NAMALWA (cell line): ENCODE results near the gene CCDC74B.
"Not testable (repeated sequence)": the region's sequence is repeated elsewhere in the genome, so short reads cannot be mapped to it uniquely, and the experiment has no call there.

Experiments
- DNase-seq: peaks from one replicate; pipeline ENCODE4 v3.0.0-alpha.2; 2015; ENCODE audit warnings: low spot score

CCDC74B gene

DNA sequence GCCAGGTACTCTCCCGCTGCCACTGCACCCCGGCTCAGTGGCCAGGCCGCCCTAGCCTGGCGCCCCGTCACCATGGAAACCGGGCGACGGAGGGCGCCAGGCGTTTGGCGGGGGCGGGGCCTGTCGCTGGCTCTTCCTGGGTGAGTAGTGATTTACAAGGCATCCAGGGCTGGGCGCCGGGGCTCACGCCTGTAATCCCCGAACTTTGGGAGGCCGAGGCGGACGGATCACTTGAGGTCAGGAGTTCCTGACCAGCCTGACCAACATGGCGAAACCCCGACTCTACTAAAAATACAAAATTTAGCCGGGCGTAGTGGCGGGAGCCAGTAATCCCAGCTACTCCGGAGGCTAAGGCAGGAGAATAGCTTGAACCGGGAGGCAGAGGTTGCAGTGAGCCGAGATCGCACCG is at the start of gene CCDC74B:
CCDC74B (minus strand) TSS at position 107 of the 409 bp plus-strand sequence. CDS start 116 bp downstream, outside the sequence.
- DNase-seq: not testable (repeated sequence)

DNA sequence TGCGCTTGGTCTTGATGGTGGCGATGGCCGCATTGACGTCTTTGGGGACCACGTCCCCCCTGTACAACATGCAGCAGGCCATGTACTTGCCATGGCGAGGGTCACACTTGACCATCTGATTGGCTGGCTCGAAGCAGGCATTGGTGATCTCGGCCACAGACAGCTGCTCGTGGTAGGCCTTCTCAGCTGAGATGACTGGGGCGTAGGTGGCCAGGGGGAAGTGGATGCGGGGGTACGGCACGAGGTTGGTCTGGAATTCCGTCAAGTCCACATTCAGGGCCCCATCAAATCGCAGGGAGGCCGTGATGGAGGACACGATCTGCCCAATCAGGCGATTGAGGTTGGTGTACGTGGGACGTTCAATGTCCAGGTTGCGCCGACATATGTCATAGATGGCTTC is 48.9 kb upstream of the CCDC74B start:
- DNase-seq: not testable (repeated sequence)

DNA sequence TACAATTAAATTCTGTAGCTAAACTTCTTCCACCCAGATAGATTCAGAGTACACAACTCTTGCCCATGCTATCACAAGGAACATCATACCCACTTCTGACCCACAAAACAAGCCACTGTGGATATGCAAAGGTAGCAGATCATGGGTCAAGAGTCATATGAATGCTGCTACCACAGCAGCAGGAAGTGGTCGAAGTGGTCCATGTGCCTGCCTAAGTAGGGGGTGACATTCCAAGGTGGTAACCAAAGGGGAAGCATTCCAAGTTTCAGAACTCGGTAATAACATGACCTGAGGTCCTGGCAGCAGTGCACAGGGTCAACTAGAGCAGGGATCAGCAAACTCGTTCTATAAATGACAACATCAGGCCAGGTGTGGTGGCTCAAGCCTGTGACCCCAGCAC is 47.5 kb upstream of the CCDC74B start:
- not testable (repeated sequence) for DNase-seq

DNA sequence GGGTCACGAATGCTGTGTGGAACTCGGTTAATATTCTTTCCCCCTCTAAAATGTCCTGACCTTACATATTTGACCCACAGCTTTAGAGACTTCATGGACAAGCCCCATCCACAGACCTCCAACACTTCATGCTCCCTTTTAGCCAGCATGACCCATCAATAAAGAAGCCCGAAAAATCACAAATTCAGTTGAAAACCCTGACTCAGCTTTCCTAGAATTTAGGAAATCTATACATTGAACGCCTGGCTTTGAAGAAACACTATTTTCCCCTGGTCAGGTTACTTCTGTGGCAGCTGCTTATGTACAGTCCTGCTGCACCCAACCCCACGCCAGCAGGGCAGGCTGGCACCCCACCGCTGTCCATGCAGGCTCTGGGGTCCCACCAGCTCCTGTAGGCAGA is 46.4 kb upstream of the CCDC74B start:
- DNase-seq: not testable (repeated sequence)

DNA sequence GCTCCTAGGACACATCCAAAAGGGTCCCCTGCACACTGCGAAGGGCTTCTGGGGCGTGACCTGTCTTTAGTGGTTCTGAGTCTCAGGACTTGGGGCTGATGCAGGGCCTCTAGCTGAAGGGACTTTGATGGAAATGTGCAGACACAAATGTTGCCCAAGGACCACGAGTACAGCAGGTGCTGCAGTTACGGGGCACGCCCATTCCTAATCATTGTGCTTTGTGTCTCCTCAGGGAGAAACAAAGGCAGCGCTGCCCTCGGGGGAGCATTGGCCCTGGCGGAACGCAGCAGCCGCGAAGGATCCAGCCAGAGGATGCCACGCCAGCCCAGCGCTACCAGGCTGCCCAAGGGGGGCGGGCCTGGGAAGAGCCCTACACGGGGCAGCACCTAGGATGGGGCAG is 45.3 kb upstream of the CCDC74B start:
- DNase-seq: no peak

DNA sequence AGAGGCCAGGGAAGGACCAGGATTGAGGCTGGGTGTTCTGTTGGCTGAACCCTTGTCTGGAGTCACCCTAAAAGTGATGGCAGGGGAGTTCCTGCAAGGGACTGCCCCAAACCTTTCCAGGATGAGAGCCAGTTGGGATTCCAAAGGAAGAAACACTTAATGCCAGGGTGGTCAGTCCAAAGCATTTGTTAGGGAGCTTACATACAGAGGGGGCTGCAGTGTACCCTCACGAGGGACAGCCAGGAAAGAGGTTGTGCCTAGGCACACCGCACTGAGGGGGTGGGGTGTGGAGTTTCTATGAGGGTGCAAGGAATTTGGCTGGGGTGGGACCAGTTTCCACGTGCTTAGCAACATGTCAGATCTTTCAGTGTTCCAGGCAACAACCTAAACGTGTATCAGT is 44.0 kb upstream of the CCDC74B start:
- not testable (repeated sequence) for DNase-seq

DNA sequence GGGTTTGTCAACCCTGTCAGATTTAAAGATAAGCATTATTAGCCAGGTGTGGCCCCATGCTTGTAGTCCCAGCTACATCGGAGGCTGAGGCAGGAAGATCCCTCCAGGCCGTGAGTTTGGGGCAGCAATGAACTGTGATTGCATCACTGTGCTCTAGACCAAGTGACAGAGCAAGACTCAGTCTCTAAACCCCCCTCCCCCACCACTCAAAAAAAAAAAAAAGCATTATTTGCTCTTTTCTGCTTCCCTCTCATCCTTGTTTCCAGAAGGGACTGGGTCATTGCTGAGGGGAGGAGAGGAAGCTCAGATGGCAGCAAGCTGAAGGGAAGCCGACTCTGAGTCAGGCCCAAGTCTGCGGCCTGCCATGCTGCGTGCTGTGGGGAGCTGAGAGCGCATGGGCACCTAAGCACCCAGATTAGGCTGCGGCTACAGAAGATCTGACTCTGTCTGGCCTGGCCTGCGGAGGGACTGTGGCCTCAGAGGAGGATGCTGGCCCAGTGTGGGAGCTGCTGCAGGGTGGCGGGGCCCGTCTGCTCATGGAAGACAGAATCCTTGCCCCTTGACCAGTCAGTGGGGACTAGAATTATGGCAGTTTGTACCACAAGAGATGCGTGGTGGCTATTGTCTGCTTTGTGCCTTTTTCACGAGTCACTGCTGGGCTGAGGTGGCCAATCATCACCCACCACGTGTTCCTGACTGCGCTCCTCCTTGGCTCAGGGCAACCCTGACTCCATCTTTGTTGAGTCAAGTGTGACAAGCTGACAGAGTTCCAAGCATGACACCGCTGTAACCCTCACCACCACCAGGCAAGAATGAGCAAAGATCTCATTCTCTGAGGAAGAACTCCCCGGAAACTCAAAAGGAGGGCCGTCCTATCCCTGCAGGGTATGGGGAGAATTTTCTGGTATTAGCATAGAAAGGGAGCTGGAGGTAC is 43.2 kb upstream of the CCDC74B start:
- not testable (repeated sequence) for DNase-seq

DNA sequence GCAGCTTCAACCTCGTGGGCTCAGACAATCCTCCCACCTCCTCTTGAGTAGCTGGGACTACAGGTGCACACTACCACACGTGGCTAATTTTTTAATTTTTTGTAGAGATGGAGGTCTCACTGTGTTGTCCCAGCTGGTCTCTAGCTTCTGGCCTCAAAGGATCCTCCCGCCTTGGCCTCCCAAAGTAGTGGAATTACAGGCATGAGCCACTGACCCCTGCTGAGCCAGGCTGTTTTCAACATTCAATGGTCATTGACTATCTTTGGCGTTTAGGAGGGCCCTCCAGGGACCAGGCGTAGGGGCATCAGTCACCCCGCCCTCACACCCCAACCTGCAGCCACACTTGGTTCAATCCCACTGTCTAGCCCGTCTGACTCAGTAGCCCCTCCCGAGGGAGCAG is 42.4 kb upstream of the CCDC74B start:
- DNase-seq: no peak

DNA sequence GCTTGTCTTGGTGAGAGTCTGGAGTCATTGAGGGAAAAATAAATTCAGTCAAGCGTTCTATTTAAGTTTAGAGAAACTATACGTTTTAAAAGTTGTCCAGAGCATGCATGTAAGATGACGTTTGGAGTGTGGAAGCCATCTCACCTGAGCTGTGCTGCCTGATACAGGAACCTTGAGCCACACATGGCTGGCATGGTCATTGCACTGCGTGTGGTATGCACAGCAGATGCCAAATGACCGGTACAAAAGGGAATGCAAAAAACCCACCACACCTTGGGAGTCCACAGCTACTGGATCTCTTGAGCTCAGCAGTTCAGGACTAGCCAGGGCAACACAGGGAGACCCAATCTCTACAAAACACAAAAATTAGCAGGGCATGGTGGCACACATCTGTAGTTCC is 41.5 kb upstream of the CCDC74B start:
- DNase-seq: no peak

DNA sequence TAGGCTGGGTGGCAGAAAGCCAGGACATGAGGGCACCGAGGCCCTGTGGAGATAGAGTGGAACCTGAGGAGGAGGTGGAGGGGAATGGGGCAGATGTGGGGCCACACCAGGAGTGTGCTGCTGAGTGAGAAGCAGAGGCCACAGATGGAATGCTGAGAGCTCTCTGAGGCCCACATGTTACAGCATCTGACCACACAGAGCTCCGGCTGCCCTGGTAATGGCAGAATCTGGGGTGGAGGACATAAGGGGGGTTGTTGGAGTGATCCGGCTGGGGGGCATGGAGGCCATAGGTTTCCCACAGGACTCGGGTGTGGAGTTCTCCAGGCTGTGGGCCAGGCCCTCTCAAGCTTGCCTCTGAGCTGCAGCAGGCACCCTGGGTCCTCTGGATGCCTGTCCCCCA is 41.0 kb upstream of the CCDC74B start:
- DNase-seq: no peak

DNA sequence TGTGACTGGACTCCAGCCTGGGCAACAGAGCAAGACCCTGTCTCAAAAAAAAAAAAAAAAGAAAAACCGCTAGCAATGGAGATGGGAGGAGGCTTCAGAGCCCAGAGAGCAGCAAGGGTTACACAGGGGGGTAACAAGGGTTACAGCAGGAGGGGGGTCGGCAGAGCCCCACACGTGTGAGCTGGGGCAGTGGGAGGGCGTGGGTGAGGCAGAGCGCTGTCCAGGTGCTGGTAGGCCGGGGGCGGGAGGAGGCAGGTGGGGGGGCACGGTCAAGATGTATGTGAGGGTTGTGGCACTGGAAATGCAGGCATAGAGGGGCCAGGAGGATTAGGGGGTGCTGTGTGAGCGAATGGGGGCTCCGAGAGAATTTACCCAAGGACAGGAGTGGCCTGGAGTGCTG is 40.5 kb upstream of the CCDC74B start:
- no peak for DNase-seq

DNA sequence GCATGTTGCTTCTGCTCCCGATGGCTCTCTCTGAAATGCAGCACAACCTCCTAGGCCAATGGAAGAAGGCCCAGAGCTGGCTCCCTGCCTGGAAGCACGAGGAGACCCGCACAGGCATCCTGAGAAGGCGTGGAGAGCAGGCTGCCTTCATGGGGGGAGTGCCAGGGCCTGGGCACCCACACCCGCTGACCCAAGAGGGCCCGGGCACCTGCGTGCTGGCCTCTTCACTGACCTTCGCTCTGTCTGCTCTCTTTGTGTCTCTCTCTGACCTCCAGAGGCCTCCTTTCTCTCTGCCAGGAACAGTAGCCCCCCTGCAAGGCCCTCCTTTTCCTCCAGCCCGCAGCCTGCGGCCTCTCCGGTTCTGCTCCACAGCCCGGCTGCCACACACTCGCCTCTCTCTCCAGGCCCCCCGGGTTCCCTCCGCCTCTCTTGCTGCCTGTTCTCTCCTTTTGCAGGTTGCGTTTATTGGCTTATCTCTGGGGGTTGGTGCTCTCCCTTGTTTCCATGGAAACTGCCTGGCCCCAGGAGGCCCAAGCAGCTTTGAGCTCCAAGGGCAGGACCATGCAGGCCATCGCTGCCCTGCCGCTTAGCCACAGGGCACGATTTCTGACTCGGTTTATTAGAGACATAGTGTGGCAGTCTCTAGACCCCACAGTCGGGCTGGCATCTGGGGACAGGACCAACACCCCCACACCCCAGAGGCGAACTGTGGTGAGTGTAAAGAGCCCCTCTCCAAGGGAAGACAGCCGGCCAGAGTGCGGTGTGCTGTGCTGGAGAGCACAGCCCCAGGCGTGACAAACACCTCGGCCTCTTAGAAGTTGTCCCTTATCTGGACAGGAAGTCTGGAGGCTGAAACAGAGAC is 38.8 kb upstream of the CCDC74B start:
- DNase-seq: no peak

DNA sequence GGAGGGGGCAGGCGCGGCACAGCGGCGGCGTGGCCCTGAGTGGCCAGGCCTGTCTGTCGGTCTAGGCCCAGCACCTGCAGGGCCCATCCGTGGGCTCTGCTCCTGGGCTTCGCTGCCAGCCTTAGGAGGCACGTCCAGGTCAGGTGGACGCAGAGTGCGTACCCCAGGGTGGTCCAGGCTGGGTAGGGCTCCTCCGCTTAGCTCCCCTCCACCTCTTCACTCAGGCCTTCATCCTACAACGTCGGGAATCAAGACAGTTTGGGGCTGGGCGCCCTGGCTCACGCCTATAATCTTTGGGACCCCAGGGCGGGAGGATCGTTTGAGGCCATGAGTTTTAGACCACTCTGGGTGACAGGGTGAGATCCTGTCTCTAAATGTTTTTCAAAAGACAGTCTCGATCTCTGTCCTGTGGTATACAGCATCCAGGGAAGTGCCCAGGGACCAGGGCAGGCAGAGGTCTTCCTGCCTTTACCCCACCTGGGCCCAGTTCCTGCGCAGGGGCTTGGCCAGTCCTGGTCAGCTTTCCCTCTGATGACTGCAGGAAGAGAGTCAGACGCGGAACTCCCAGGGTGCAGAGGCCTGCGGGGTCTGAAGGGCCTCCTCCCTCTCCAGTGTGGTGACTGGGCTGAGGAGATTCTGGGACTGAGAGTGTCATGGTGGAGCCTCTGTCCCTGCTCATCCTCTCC is 38.1 kb upstream of the CCDC74B start:
- not testable (repeated sequence) for DNase-seq

DNA sequence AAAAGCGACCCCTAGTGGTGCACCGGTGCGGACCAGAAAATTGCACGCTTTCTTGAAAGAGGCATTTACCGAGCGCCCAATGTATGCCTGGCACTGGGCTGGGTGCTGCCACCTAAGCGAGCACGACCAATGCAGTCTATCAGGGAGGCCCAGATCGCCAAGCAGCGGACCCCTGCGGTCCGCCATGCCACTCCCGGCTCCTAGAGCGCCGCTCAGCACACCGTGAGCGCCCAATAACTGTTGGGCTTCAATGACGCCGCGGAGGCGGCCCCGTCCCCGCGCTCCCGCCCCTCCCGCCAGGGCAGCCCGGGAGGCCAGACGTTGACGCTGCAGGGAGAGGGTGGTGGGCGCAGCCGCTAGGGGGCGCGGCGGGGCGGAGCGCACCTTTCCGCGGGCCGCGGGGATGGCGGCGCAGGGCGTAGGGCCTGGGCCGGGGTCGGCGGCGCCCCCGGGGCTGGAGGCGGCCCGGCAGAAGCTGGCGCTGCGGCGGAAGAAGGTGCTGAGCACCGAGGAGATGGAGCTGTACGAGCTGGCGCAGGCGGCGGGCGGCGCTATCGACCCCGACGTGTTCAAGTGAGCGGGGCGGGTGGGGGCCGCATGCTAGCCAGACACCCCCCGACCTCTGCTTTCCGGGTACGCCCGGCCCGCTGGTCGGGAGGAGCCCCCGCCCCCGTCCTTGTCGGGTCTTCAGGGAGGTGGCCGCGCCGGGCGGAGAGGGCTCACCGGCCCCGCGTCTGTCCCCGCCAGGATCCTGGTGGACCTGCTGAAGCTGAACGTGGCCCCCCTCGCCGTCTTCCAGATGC is 37.2 kb upstream of the CCDC74B start, which contains the start of gene MZT2B:
MZT2B (plus strand) TSS at position 383 of the 803 bp plus-strand sequence; CDS start at position 404, 21 bp downstream.
- peak; percentile 90 for DNase-seq

DNA sequence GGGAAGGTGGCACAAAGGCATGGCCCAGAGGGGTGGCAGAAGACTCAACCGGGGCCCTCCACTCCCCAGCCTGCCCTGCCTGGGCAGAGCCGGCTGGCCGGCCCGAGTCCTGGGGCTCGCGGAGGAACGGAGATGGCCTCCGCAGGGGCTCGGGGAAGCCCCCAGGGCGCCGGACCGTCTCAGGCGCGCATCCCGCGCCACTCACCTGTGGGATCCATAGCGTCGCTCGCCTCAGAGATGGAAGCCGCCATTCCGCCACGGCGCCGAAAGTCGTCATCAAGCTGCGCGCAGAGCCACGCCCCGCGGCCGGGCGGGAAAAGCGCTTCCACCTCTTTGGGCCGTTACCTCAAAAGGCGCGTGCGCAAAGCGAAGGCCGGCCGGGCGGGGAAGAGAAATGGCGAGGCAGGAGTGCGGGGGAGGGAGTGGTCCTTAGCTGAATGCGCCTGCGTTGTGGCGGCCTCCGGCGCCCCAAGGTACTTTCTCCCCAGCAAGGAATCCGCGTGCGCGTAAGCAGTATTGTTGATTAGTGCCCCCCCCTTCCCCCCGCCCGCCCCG is 36.5 kb upstream of the CCDC74B start, which contains the start of gene SMPD4:
SMPD4 (minus strand) TSS at position 278 of the 555 bp plus-strand sequence. CDS start 5,010 bp downstream, outside the sequence.
- peak; percentile 97 for DNase-seq

DNA sequence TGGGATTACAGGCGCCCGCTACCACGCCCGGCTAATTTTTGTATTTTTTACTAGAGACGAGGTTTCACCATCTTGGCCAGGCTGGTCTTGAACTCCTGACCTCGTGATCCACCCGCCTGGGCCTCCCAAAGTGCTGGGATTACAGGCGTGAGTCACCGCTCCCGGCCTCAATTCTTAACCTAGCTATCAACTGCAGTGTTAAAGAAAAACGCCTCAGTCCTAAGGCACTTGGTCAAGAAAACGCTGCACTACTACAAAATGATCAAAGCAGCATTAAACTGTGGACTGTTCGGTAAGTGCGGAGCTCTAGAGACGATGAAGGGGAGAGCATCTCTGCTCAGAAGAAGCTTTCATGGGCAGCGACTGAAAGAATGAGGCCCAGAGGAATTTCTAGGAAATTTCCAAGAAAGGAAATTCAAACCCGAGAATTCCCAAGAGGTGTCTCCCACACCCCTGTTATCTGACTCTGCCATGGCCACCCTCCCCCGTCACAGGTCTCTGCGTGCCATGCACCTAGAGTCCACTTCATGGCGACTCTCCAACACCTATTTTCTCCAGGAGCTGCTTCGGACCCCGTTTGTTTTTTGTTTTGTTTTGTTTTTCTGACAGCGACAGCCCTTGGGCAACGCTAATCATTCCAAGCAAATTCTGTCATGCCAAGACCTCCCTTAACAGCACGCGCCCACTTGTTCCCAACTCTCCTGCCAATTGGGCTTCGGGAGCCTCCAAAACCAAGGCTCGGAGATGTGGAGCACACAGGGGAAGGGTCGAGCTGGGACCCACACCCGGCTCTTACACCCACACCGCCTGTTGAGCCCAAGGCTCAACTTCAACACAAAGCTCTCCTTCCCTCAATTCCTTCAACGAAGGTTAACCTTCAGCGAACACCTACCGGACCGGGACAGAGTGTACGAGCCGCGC is 35.8 kb upstream of the CCDC74B start:
- not testable (repeated sequence) for DNase-seq

DNA sequence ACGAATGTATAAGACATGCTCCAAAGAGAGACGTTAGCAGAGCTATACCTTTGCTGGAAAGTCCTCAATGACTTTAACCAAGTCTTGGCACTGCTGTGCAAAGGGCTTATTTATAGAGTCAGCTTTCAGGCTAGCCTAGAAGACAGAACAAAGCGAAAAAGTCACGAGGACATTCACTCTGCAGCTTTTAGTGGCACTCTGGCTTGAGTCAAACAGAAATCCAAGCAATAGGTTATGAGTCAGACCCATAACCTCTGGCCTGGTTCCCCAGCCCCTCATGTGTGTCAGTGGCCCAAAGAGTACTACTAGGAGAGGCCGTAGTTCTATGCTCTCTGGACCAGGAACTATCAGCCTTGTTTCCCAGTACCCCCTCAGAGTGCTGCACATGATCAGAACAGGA is 30.0 kb upstream of the CCDC74B start:
- DNase-seq: not testable (repeated sequence)

DNA sequence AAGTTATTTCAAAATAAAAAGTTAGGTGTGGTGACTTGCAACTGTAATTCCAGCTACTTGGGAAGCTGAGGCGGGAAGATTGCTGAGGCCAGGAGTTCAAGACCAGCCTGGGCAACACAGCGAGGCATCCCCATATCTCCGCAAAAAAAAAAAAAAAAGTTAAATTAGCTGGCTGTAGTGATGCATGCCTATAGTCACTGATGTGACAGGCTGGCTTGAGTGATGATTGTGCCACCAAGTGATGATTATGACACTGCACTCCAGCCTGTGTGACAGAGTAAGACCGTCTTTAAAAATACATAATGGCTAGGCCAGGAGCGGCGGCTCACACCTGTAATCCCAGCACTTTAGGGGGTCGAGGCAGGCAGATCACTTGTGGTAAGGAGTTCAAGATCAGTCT is 25.0 kb upstream of the CCDC74B start:
- no peak for DNase-seq

DNA sequence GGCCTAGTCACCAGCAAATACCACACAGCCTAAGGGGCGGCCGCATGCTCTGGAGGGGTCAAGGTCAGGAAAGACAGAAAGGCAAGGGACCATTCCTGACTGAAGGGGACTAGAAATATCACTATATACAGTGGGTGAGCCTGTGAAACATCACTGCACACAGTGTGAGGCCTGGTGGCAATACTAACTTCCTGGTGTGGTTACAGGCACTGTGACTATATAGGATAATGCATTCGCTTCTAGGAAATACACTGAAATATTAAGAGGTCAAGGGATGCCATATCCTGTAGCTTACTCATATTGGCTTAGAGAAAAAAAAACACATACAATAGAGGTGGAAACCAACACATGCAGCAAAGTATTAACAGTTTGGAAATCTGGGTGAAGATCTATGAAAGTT is 24.3 kb upstream of the CCDC74B start:
- DNase-seq: not testable (repeated sequence)

DNA sequence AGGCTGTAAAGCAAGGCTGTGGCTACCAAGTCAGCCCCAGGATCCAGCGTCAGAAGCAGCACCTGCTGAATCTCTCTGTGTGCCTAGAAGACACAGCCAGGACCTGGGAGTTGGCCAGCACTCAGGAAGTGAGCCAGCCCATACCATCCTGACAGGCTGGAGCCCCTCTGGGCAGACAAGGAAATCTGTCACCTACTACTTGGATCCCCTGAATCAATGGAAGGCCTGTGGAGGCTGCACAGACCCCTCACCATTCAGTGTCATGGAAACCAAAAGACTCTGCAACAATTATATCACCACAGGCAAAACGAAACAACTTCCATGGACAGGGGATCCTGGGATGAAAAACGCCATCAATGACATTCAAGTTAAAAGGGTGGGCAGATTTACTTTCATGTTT is 21.7 kb upstream of the CCDC74B start:
- DNase-seq: not testable (repeated sequence)
